ENCODE data around the gene IHH. TPM values are rescaled to one million over a fixed set of nuclear protein-coding genes. Genes with fewer than 3 reads are reported as not detected.

IHH gene
- polyA plus RNA-seq, 10 donors: 0.13 to 0.16 TPM; not detected in 8

DNA sequence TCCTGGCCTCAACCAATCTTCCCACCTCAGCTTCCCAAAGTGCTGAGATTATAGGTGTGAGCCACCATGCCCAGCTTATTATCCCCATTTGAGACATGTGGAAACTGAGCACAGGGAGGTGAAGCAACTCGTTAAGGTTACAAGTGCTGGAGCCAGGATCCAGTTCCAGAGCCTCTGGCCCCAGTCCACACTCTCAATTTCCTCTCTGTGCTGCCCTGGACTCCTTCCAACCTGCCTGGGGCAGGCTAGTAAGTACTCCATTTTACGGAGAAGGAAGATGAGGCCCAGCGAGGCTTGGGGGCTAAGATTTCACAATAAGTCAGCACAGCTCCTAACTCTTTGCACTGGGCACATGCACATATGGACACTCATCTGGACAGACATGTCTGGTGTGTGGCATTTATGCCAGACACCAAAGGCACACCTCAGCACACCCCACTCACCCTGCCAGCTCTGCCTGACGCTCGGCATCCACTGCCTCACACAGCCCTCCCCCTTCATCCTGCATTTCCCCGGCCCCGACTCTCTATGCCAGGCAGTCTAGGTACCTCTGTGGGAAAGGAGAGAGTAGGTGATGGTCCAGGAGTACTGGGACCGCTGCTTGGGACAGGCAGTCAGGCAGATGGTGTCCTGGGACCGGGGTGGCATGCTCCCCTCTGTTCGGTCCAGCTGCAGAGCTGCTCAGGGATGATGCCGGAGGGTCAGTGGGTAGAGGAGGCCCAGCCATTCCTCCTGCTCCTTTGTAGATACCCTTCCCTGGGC, 39.9 kb downstream of the IHH start:
- DNase-seq: no peak

DNA sequence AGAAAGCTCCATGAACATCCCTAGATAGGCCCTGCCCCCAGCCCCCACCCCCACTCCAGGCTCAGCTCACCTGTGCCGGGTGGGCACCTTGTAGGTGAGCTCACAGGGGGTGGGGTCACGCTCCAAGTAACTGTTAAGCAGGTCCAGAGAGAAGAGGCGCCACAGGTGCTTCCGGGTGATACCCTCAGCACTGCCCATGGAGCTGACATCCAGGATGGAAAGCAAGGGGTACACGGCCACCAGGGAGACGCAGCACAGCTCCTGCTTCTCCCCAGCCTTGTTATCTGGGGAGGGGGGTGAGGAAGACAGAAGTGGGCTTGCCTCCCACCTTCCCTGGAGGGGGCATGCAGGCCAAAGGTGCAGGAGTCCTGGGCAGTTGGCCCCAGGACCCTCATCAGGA, 41.3 kb downstream of the IHH start:
- DNase-seq: no peak

DNA sequence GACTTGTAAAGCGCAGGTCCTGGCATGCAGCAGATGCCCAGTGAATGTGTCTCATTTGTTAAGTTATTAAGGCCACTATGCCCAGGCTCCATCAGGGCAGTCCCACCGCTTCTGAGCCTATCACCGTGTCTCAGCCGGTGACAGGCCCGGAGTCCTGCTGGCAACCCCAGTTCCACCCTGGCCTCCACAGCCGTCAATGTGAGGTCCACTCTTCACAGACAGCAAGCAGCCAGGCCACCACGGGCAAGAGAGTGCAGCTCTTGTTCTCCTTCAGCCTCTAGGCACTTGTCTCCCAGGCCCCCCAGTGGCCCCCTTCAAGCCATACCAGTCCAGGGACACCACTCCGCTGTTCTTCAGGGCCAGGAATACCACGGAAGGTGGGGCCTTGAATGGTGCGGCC, 42.0 kb downstream of the IHH start:
- no peak for DNase-seq

DNA sequence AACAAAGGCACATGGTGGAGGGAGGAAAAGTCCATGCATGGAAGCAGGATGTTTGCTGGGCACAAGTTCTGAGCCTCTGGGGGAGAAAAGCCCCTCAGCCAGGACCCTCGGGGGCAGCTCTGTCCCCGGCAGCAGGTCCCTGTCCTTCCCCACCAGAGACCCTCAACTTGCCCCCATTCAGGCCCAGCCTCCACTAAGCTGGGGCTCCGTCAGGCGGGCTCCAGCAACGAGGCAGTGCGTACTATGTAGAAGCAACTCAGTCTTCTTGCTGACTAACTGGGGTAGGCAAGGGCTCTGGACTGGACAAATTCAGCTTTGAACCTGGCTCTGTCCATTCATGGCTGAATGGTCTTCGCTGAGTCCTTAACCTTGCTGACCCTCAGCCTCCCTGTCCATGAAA, 42.4 kb downstream of the IHH start:
- DNase-seq: no peak

DNA sequence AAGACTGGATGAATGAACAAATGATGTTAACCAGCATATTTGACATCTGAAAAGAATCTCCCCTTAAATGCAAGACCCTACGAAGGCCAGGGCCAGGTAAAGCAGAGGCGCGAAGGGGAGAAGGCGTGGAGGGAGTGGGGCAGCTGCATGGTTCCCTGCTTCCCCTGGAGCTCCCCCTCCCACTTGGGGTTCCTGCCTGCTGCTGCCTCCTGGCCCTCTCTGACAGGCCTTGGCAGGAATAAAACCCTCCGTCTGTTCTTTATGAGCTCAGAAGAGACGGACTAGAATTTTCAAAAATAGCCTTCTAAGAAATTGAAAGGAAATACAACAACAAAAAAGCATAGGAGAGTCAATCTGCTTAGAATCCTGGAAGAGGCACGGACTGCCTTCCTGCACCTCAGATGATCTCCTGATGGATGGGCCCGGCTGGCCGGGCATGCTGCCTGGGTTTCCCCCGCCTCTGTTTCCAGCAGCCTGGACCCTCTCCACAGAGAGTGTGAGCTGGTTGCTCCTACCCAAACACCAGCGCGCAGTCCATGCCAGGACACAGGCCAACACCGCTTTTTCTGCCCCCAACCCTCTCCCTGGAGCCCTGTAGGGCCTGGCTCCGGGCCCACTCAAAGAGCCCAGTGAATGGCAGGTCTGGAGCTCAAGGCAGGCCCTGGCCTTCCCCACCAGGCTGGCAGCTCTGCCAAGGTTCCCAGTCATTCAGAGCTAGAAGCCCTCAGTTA, 43.4 kb downstream of the IHH start:
- peak in 2 of 3 donors; percentile 10 to 30 for DNase-seq

DNA sequence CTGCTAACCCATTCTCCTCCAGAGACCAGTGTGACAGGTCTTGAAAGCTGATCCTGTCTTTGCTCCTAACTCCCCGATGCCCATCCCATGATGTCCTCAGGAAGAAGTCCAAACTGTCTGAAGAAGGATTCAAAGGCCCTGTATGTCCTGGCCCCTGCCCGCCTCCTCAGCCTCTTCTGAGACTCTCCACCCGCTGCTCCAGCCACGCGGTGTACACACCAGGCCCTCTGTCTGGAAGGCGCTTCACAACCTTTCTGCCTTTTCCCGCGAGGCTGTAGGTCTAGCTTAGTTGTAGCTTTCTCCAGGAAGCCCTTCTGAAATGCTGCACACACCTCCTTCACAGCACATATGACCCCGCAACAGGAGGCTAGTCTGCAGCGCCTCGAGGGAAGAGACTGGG, 44.0 kb downstream of the IHH start:
- DNase-seq: no peak

DNA sequence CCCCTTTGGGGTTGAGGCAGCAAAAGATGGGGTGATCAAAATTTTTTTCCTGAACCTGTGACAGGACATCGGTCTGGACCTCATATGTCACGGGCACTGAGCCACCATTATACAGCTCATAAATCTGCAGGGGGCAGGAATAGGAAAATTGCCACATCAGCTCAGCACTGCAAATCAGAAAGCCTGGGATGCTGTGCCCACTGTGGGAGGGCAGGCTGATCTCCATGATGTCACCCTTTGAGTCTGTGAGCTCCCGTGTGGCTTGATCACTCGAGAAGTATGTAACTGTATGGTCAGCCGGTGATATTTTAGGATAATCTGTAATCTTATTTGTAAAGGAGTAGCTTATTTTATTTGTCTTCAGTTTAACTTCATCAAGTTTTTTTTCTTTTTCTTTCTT, 49.8 kb downstream of the IHH start:
- DNase-seq: no peak

DNA sequence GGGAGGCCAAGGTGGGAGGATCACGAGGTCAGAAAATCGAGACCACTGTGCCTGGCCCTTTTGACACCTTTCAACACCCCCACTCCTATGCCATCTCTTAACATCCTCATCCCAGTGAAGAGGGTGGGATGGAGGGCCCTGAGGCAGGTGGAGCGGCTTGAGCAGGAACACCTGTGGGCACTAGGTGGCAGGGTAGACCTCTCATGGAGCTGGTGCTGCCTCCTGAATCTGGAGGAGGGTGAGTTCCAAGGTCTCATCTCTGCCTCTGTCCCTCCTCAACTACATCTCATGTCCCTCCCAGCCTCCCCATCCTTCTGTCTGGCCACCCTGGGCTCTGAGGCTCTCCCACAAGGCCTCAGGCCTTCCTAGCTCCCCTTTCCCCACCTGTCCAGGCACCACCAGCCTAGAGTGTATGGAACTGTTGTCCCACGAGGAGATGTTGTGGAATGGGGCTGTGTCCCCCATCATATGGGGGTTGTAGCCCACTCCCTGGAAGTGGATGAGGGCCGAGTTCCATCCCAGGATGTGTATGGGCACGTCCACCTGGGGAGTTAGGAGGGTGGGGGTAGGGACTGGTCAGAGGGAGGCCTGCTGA, 50.5 kb downstream of the IHH start:
- no peak for DNase-seq

DNA sequence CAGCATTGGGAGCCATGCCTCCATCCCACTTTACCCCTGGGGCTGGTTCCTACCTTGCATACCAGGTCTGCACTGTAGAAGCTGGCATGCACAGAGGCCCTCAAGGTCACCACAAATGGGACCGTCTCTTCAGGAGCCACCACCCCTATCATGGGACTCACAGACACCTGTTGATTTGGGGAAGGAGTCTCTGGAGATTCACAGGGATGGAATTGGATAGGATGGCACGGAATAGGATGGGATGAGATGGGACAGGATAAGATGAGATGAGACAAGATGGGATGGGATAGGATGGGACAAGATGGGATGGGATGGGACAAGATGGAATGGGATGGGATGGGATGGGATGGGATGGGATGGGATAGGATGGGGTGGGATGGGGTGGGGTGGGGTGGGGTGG, 51.4 kb downstream of the IHH start:
- DNase-seq: no peak

Other genes with a start within 250 kb of the IHH start
- gene PRKAG3, start 229.1 kb downstream of the IHH start, polyA plus RNA-seq (ENCODE audit: insufficient read length in 10 of 10): 10 to 100 TPM in 9 of 10 donors, 1 to 10 TPM in 1; 6.1 to 32.1 (median 24.6) TPM
- gene WNT6, start 201.1 kb downstream of the IHH start, polyA plus RNA-seq (ENCODE audit: insufficient read length in 10 of 10): 1 to 10 TPM in 2 of 10 donors, under 1 TPM in 2, not detected in 6; 0.23 to 5.2 (median 1.5) TPM
- gene WNT10A, start 180.1 kb downstream of the IHH start, polyA plus RNA-seq (ENCODE audit: insufficient read length in 10 of 10): 1 to 10 TPM in 2 of 10 donors, under 1 TPM in 5, not detected in 3; 0.08 to 4.1 (median 0.27) TPM
- gene CDK5R2, start 101.3 kb downstream of the IHH start, polyA plus RNA-seq (ENCODE audit: insufficient read length in 10 of 10): under 1 TPM in 2 of 10 donors, not detected in 8; 0.07 to 0.12 TPM
- under 1 TPM in 5 of 10 donors, not detected in 5; 0.07 to 0.48 (median 0.22) TPM for gene FEV, start 75.7 kb downstream of the IHH start, polyA plus RNA-seq (ENCODE audit: insufficient read length in 10 of 10)
- not detected for gene CRYBA2, start 67.5 kb downstream of the IHH start, polyA plus RNA-seq (ENCODE audit: insufficient read length in 10 of 10)
- gene CFAP65, start 19.4 kb downstream of the IHH start, polyA plus RNA-seq (ENCODE audit: insufficient read length in 10 of 10): not detected
- gene NHEJ1, start 99.9 kb upstream of the IHH start, polyA plus RNA-seq (ENCODE audit: insufficient read length in 10 of 10): 10 to 100 TPM; 11.6 to 16.2 (median 14.1) TPM
- 1 to 10 TPM in 7 of 10 donors, under 1 TPM in 3; 0.57 to 2.3 (median 1.2) TPM for gene SLC23A3, start 109.1 kb upstream of the IHH start, polyA plus RNA-seq (ENCODE audit: insufficient read length in 10 of 10)
- 10 to 100 TPM; 28.3 to 37.9 (median 34.8) TPM for gene CNPPD1, start 116.0 kb upstream of the IHH start, polyA plus RNA-seq (ENCODE audit: insufficient read length in 10 of 10)
- gene RETREG2, start 117.4 kb upstream of the IHH start, polyA plus RNA-seq (ENCODE audit: insufficient read length in 10 of 10): 10 to 100 TPM; 38.3 to 56.9 (median 41.7) TPM
- gene ZFAND2B, start 145.9 kb upstream of the IHH start, polyA plus RNA-seq (ENCODE audit: insufficient read length in 10 of 10): 10 to 100 TPM; 16.3 to 29.9 (median 21.9) TPM
- 10 to 100 TPM; 25.4 to 40.4 (median 32.7) TPM for gene ABCB6, start 158.0 kb upstream of the IHH start, polyA plus RNA-seq (ENCODE audit: insufficient read length in 10 of 10)
- 10 to 100 TPM; 27.9 to 37.3 (median 32.6) TPM for gene ATG9A, start 168.7 kb upstream of the IHH start, polyA plus RNA-seq (ENCODE audit: insufficient read length in 10 of 10)
- gene ANKZF1, start 168.9 kb upstream of the IHH start, polyA plus RNA-seq (ENCODE audit: insufficient read length in 10 of 10): 10 to 100 TPM; 14.8 to 36.9 (median 23.2) TPM
- 1 to 10 TPM; 4.7 to 7.7 (median 5.9) TPM for gene GLB1L, start 184.5 kb upstream of the IHH start, polyA plus RNA-seq (ENCODE audit: insufficient read length in 10 of 10)
- gene STK16, start 184.6 kb upstream of the IHH start, polyA plus RNA-seq (ENCODE audit: insufficient read length in 10 of 10): 10 to 100 TPM; 13.0 to 19.9 (median 16.0) TPM
- gene TUBA4B, start 192.3 kb upstream of the IHH start, polyA plus RNA-seq (ENCODE audit: insufficient read length in 10 of 10): under 1 TPM in 5 of 10 donors, not detected in 5; 0.15 to 0.22 (median 0.18) TPM
- 100 to 1,000 TPM in 7 of 10 donors, 10 to 100 TPM in 3; 84.3 to 159 (median 120) TPM for gene TUBA4A, start 193.0 kb upstream of the IHH start, polyA plus RNA-seq (ENCODE audit: insufficient read length in 10 of 10)
- 10 to 100 TPM; 69.9 to 89.8 (median 78.6) TPM for gene DNAJB2, start 218.4 kb upstream of the IHH start, polyA plus RNA-seq (ENCODE audit: insufficient read length in 10 of 10)
- under 1 TPM in 6 of 10 donors, not detected in 4; 0.15 to 0.75 (median 0.49) TPM for gene PTPRN, start 248.5 kb upstream of the IHH start, polyA plus RNA-seq (ENCODE audit: insufficient read length in 10 of 10)

All from muscle of back (tissue), 11 donors.